Muscle of arm (tissue), 12 donors: Measurements from ENCODE around the gene VWC2. TPM values are rescaled to one million over a fixed set of nuclear protein-coding genes. Genes with fewer than 3 reads are reported as not detected.
A peak's percentile ranks its signal among the peaks of the same experiment; 100 is the strongest.
"Not testable (repeated sequence)": the region's sequence is repeated elsewhere in the genome, so short reads cannot be mapped to it uniquely, and the experiment has no call there.

Source experiments
- DNase-seq: peaks from one replicate; pipeline ENCODE4 v3.0.0-alpha.2; 2013
- polyA plus RNA-seq, 12 donors: library from polyadenylated mRNA; unstranded; fragments of 120-200 nt; gene quantifications; one replicate each; pipeline ENCODE4 v1.2.1, GENCODE V29; 2013; ENCODE audit not compliant: insufficient read length in 12 of 12

Gene VWC2
- polyA plus RNA-seq, 12 donors, result 0.04 to 0.39 (median 0.12) TPM; not detected in 2

DNA sequence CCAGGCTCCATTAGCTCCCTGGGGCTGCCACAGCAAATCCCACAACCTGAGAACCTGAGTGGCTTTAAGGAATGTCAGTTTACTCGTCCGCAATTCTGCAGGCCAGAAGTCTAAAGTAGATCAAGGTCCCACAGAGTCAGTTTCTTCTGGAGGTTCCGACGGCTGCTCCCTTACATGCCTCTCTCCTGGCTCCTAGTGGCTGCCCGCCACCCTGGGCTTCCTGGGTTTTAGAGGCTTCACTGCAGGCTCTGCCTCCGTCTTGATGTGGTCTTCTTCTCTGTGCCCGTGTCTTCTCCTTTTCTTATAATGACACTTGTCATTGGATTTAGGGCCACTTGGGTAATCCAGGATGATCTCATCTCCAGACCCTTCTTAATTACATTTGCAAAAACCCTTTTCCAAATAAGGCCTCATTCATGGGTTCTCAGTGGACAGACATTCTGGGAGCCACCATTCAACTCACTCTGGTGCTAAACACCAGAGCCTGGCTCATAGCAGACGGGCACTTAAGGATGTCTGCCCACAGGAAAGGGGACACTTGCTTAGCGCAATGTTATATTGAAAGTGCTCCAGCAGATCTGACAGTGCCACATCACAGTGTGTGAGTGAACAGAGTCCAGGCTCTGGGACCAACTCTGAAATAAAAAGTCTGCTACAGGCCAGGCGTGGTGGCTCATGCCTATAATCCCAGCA lies 77.6 kb downstream of the VWC2 start:
- no peak for DNase-seq

DNA sequence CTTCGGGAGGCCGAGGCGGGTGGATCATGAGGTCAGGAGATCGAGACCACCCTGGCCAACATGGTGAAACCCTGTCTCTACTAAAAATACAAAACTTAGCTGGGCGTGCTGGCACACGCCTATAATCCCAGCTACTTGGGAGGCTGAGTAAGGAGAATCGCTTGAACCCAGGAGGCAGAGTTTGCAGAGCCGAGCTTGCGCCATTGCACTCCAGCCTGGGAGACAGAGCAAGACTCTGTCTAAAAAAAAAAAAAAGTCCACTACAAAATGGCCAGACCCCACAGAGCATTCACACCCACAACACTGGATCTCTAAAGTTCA lies 78.1 kb downstream of the VWC2 start:
- not testable (repeated sequence) for DNase-seq

DNA sequence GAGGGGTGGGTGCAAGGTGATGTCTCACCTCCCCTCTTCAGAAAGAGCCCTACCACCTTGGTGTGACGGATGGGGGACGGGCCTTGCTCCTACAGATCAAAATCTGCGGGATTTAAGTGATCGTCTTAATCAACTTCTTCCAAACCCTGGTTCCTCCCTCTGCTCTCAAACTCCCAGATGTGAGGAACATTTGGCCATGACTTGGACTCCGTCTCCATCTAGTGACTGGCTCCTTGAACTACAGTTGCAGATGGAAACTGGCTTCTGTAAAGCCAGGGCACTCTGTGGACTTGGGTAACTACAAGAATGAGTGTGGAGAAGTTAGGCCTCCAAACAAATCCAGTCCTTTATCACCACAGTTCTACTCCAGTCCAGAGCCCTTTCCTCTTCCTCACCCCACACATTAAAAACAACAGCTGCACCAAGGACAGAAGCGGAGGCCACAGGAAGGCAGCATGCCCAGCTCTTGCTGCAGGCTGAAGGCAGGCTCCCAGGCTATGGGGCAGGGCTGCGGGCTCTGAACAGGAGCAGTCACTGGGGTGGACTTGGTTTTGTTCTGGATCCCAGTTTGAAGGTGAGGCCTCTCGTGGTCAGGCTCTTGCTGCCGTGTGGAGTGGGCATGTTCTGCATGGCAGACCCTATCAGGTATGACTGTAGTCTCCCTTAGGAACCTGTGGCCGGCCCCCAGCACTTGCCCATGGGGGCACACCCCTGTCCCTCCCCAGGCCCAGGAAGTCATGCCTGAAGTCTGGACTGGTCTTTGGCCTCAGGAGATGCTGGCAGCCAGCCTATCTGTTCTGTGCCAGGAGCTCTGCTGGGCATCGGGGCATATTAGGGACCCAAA lies 79.4 kb downstream of the VWC2 start:
- DNase-seq, result peak; percentile 73

DNA sequence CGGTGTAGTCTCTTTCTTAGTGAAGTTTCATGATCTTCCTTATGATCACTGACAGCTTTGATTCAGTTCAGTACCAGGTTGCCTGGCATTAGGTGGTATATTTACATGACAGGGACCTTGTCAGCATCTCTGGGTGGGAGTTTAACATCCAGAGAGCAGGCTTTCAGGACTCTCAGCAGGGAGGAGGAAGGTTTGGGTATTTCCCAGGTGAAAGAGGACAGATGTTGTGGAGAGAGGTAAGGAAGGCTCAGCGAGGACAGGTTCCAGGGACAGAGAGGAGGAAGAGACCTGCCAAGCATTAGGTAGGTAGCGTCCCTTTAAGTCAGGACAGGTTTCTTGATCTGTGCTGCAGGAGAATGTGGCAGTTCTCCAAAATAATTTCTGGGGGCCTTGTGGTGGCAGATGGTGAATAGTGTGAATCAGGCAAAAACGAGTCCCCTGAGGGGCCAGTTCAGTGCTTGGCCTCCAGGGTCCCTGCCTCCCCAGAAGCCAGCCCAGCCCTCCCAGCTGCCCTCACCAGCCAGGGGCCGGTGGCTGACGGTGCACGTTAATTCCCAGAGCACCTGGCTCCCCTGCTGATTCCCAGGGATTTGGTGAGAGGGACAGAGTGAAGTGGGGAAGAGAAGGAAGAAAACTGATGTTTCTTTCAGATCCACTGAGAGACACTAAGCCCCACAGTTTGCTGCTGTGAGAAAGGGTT lies 82.0 kb downstream of the VWC2 start:
- DNase-seq, result no peak

GRCh38 chr7:49860293-49860692 lies 86.9 kb downstream of the VWC2 start:
- no peak for DNase-seq

GRCh38 chr7:49866076-49866735 lies 92.8 kb downstream of the VWC2 start:
- DNase-seq, result no peak

GRCh38 chr7:49866910-49867309 lies 93.5 kb downstream of the VWC2 start:
- no peak for DNase-seq

- DNase-seq, result no peak
Measured at GRCh38 chr7:49873420-49873819, 100.0 kb downstream of the VWC2 start.

DNA sequence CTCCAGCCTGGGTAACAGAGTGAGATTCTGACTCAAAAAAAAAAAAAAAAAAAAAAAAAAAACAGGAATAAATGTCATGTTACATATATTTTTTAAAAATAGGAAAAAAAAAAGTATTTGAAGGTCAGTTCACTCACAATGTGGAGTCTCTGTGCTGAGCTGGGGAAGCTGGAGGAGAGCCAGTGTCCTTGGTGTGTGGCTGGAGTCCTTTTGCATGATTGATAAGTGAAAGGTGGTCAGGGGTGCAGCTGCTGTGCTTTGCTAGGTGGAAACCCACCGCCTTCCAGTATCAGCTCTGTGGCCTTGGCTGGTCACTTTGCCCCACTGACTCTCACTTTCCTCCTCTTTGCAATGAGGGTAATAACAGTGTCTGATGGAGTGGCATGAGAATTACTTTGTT lies 101.9 kb downstream of the VWC2 start:
- no peak for DNase-seq

- no peak for DNase-seq
Measured at GRCh38 chr7:49876202-49876601, 102.8 kb downstream of the VWC2 start.

GRCh38 chr7:49878089-49878488 lies 104.7 kb downstream of the VWC2 start:
- no peak for DNase-seq

DNA sequence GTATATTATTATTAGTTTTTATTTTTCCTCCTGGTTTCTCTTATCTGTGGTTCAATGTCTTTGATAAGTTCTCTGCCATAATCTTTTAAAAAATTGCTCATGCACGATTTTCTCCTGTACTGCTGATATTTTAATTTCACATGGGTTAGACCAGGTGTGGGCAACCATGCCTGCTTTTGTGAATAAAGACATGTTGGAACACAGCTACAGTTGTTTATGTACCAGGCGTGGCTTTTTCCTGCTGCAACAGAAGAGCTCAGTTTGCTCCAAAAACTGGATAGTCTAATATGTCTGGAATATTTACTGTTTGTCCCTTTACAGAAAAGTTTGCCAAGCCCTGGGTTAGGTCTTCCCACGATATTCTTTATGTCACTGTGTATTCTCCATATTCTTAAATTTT lies 105.2 kb downstream of the VWC2 start:
- DNase-seq, result no peak

DNA sequence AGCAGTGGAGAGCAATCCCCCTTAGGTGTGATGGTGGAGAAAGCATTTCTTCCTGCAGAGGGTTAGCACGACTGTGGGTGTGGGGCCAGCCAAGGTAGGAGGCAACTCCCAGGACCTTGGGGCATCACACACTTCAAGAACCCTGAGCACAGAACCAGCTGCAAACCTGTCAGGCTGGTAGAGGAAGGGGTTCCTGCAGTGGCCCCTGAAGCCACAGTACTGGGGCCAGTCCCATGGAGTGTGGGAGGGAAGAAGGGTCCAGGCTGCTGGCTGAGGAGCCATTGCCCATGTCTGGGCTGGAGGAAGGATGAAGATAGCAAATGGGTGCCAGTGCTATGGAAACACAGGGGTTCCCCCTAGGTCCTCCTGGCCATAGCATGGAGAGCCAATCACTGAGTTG lies 110.5 kb downstream of the VWC2 start:
- DNase-seq, result no peak

DNA sequence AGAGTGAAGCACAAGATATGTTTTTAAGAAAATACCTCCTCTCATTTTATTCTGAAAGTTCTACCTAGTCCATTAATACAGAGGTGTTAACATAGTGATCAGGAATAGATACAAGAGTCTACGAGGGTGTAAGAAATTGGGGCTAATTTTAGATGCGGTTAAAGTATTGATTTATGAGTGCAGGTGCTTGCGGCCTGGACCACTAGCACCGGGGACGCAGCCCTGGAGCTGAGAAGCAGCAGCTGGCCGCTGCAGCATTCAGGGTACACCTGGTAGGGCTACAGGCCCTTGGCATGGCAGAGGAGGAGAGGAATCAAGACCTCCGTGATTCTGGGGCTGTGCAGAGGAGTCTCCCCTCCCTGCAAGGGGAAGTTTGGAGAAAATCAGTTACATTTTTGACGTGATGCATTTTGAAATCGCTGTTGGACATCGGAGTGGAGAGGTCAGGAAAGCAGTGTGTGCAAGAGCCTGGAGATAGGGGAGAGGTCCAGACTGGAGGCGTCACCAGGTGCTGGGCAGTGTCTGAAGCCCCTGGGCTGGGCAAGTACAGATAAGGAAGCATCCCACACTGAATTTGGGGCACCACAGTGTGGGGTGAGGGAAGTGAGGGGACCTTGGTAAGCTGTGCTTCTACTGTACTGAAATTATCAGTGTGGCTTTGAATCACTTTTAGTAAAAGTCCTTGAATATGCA lies 112.3 kb downstream of the VWC2 start:
- DNase-seq, result no peak

GRCh38 chr7:49892481-49892880 lies 119.0 kb downstream of the VWC2 start:
- no peak for DNase-seq

GRCh38 chr7:49893131-49893530 lies 119.7 kb downstream of the VWC2 start:
- DNase-seq, result no peak

GRCh38 chr7:49894543-49894942 lies 121.1 kb downstream of the VWC2 start:
- DNase-seq, result no peak

- peak; percentile 2 for DNase-seq
Measured at GRCh38 chr7:49911909-49912308, 138.5 kb downstream of the VWC2 start.

DNA sequence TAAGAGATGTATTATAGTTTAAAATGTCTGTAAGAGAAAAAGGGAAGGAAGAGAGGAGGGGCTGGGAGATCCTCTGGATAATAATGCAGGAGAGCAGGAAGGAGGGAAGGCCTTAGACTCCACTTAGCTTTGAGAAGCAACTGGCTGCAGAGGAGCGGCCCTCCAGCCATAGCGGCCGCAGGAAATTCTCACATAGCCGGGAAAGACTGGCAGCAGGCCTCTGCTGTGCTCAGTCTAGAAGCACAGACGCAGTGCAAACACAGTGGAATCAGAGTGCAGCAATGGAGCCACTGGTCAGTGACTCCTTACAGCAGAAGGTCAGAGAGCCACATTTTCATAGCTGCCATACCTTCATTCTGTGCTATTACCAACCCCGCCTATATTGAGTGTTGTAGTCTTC lies 153.3 kb downstream of the VWC2 start:
- no peak for DNase-seq

DNA sequence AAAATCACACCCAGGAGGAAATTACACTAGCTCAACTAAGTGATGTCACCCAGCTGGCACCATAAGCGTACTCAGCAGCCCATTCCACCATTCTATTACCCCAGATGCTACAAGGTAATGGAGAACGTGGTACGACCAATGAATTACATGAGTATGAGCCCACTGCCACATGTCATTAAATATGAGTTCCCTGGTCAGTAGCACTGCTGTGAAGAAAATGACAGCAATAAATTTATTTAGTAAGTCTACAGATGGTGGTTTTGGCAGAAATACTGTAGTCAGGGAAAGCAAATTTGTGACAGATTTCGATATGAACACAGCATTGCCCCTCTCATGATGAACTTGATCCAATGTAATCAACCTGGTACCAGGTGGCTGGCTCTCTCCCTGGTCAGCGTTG lies 154.2 kb downstream of the VWC2 start:
- DNase-seq, result no peak

- DNase-seq, result no peak
Measured at GRCh38 chr7:49928787-49929186, 155.3 kb downstream of the VWC2 start.

DNA sequence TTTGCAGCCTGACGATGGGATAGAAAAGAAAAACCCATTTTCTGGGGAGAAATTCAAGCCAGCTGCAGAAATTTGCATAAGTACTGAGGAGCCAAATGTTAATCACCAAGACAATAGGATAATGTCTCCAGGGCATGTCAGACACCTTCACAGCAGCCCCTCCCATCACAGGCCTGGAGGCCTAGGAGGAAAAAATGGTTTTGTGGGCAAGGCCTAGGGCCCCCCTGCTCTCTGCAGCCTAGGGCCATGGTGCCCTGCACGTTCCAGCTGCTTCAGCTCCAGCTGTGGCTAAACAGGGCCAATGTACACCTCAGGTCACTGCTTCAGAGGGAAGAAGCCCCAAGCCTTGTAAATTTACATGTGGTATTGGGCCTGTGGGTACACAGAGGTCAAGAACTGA lies 158.2 kb downstream of the VWC2 start:
- DNase-seq, result no peak
